WTC11 (cell line): ENCODE data around the gene STK25. TPM values are rescaled to one million over a fixed set of nuclear protein-coding genes. Genes with fewer than 3 reads are reported as not detected.

Experiments used
- ATAC-seq: fragments of 200-7000 bp; cut with Tn5 transposase; 2 replicates; pipeline ENCODE4 v1.10.0; 2021; ENCODE audit warnings: mild to moderate bottlenecking, moderate library complexity
- CTCF ChIA-PET: fragments of 300-600 bp; sonication (Branson Sonifier 250); formaldehyde crosslinking; loops from one replicate; lab custom pipeline; 2021; ENCODE audit warnings: antibody characterized with exemption; lab: Charles Lee
- POLR2A ChIA-PET: fragments of 350-600 bp; sonication (Branson Sonifier 250); formaldehyde crosslinking; loops from one replicate; lab custom pipeline; 2021; ENCODE audit warnings: antibody characterized with exemption; lab: Charles Lee
- DNase-seq: peaks from one replicate; pipeline ENCODE4 v3.0.0; 2021; ENCODE audit warnings: low spot score
- H3K27ac Mint-ChIP-seq: 2 replicates; pipeline ENCODE4 v1.8.0; 2021; ENCODE audit warnings: mixed read lengths
- H3K27me3 Mint-ChIP-seq: 2 replicates; pipeline ENCODE4 v1.8.0; 2021; ENCODE audit warnings: low read depth, mild to moderate bottlenecking, moderate library complexity, mixed read lengths
- H3K36me3 Mint-ChIP-seq: 2 replicates; pipeline ENCODE4 v1.8.0; 2021; ENCODE audit warnings: mixed read lengths
- H3K4me1 Mint-ChIP-seq: 2 replicates; pipeline ENCODE4 v1.8.0; 2022; ENCODE audit warnings: mixed read lengths
- H3K4me3 Mint-ChIP-seq: 2 replicates; pipeline ENCODE4 v1.8.0; 2021; ENCODE audit warnings: mild to moderate bottlenecking, moderate library complexity, mixed read lengths
- H3K9me3 Mint-ChIP-seq: 2 replicates; pipeline ENCODE4 v1.8.0; 2021; ENCODE audit warnings: mixed read lengths
- EMX1 ChIP-seq: fragments of 250-450 bp; sonication (Bioruptor Pico); IDR thresholded peaks from 2 replicates; pipeline ENCODE4 v1.8.0; 2021; ENCODE audit warnings: mild to moderate bottlenecking
- ETV6 ChIP-seq: sonication (generic); formaldehyde crosslinking; IDR thresholded peaks from 2 replicates; pipeline ENCODE4 v1.8.1; 2022; ENCODE audit warnings: mild to moderate bottlenecking, missing genetic modification reagents
- FOXP1 ChIP-seq: sonication (generic); formaldehyde crosslinking; IDR thresholded peaks from 2 replicates; pipeline ENCODE4 v1.8.0; 2022; ENCODE audit warnings: missing genetic modification reagents, mild to moderate bottlenecking, moderate library complexity, borderline replicate concordance
- MXD4 ChIP-seq: fragments of 250-450 bp; sonication (Bioruptor Pico); IDR thresholded peaks from 2 replicates; pipeline ENCODE4 v1.8.0; 2021; ENCODE audit warnings: mild to moderate bottlenecking, moderate library complexity, borderline replicate concordance
- MYBL2 ChIP-seq: sonication (generic); formaldehyde crosslinking; IDR thresholded peaks from 2 replicates; pipeline ENCODE4 v1.8.1; 2023; ENCODE audit warnings: mild to moderate bottlenecking, moderate library complexity, missing genetic modification reagents
- OVOL2 ChIP-seq: fragments of 250-450 bp; sonication (Bioruptor Pico); IDR thresholded peaks from 2 replicates; pipeline ENCODE4 v1.9.0; 2021; ENCODE audit warnings: mild to moderate bottlenecking, borderline replicate concordance
- PRRX2 ChIP-seq: fragments of 250-450 bp; sonication (Bioruptor Pico); IDR thresholded peaks from 2 replicates; pipeline ENCODE4 v1.8.0; 2021; ENCODE audit warnings: mild to moderate bottlenecking
- RELA ChIP-seq: sonication (generic); formaldehyde crosslinking; IDR thresholded peaks from 2 replicates; pipeline ENCODE4 v1.8.1; 2022; ENCODE audit warnings: missing genetic modification reagents, mild to moderate bottlenecking, borderline replicate concordance
- SMAD3 ChIP-seq: sonication (generic); formaldehyde crosslinking; IDR thresholded peaks from 2 replicates; pipeline ENCODE4 v1.8.0; 2022; ENCODE audit warnings: missing genetic modification reagents, mild to moderate bottlenecking, borderline replicate concordance
- SMAD4 ChIP-seq: sonication (generic); formaldehyde crosslinking; IDR thresholded peaks from 2 replicates; pipeline ENCODE4 v1.8.0; 2022; ENCODE audit warnings: mild to moderate bottlenecking, missing genetic modification reagents
- TEAD4 ChIP-seq: sonication (generic); formaldehyde crosslinking; IDR thresholded peaks from 2 replicates; pipeline ENCODE4 v1.8.0; 2022; ENCODE audit warnings: mild to moderate bottlenecking, missing genetic modification reagents
- ZNF121 ChIP-seq: sonication (generic); formaldehyde crosslinking; IDR thresholded peaks from 2 replicates; pipeline ENCODE4 v1.8.0; 2023; ENCODE audit warnings: missing genetic modification reagents
- ZNF138 ChIP-seq: sonication (generic); formaldehyde crosslinking; conservative IDR thresholded peaks from 2 replicates; pipeline ENCODE4 v1.8.1; 2022; ENCODE audit warnings: mild to moderate bottlenecking, moderate library complexity, missing genetic modification reagents
- ZNF416 ChIP-seq: fragments of 250-450 bp; sonication (Bioruptor Pico); IDR thresholded peaks from 2 replicates; pipeline ENCODE4 v1.9.0; 2021; ENCODE audit warnings: mild to moderate bottlenecking, inconsistent platforms
- total RNA-seq: library from RNA; stranded (reverse); gene quantifications from 3 replicates; pipeline ENCODE4 v1.2.3, GENCODE V29; 2021
- TF ChIP-seq, protein P1 (sequence below): sonication (generic); formaldehyde crosslinking; IDR thresholded peaks from 2 replicates; pipeline ENCODE4 v1.8.1; 2023; ENCODE audit warnings: mild to moderate bottlenecking, missing genetic modification reagents
- TF ChIP-seq, protein P2 (sequence below): sonication (generic); formaldehyde crosslinking; conservative IDR thresholded peaks from 2 replicates; pipeline ENCODE4 v1.8.1; 2023; ENCODE audit warnings: mild to moderate bottlenecking, low read depth, missing genetic modification reagents, moderate library complexity
- TF ChIP-seq, protein P3 (sequence below): sonication (generic); formaldehyde crosslinking; IDR thresholded peaks from 2 replicates; pipeline ENCODE4 v1.8.0; 2023; ENCODE audit warnings: missing genetic modification reagents, mild to moderate bottlenecking, borderline replicate concordance
- TF ChIP-seq, protein P4 (sequence below): sonication (generic); formaldehyde crosslinking; IDR thresholded peaks from 2 replicates; pipeline ENCODE4 v1.8.1; 2023; ENCODE audit warnings: mild to moderate bottlenecking, missing genetic modification reagents, moderate library complexity
- TF ChIP-seq, protein P5 (sequence below): fragments of 200-600 bp; IDR thresholded peaks from 2 replicates; pipeline ENCODE4 v1.8.0; 2022; ENCODE audit warnings: antibody characterized with exemption
- TF ChIP-seq, protein P6 (sequence below): fragments of 250-450 bp; sonication (Bioruptor Pico); IDR thresholded peaks from 2 replicates; pipeline ENCODE4 v1.8.0; 2021; ENCODE audit warnings: mild to moderate bottlenecking
- TF ChIP-seq, protein P7 (sequence below): sonication (generic); formaldehyde crosslinking; IDR thresholded peaks from 2 replicates; pipeline ENCODE4 v1.8.0; 2023; ENCODE audit warnings: missing genetic modification reagents

Gene STK25
- total RNA-seq, 1 experiment from 2014 or later = 232 TPM

DNA sequence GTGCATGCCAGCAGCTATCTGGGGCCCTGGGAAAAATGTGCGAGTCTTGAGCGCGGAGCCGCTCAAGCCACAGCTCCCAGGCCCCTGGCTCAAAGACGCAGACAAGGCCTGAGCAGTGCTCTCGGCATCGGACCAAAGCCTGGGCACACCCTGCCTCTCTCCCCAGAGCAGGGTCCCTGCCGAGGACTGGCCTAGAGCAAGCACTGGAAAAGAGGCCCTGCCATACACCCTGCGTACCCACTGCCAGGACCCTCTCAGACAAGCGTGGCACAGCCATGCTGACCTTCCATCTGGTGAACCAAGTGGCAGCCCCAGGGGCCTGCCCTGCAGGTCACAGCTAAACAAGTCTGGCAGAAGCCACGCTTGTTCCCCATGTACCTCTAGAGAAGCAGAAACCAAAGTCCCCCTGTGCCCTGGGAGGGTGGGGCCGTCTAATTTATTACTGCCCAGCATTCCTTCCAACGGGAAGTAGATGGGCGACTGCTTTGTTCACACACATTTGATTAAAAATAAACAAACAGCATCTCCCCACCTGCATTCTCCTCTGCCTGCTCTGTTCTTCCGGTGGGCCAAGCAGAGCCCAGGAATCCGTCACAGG lies 14.0 kb downstream of the STK25 start:
- peaks cover 26% of the 10 kb centered on the region for H3K36me3 Mint-ChIP-seq

DNA sequence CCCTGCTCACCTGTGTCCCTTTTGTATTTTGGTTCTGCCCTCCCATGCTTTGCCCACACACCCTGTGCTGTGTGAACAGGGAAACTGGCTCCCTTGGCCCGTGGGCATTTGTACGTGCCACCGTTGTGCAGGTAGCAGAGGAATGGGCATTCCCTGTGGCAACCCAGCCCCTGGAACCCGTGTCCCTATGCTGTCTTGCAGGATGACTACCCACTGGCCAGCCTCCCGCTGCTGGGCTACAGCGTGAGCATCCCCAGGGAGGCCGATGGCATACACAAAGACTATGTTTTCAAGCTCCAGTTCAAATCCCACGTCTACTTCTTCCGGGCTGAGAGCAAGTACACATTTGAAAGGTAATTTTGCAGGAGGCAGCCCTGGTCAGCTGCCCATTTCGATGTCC lies 15.3 kb downstream of the STK25 start:
- no peak for DNase-seq
- POLR2A ChIA-PET = no interaction called here
- Mint-ChIP-seq H3K27ac (no peak overlapping the region), H3K9me3 (0 out of 2 replicates have a peak, but pooled peaks cover 2% of the 10 kb centered on the region), H3K36me3 (peaks cover 22% of the 10 kb centered on the region), H3K4me3 (no peak overlapping the region), H3K27me3 (no peaks in the 10 kb centered on the region), H3K4me1 (peaks cover 2% of the 10 kb centered on the region; the same call in 1 of the 2 replicates)
- no peak for TF ChIP-seq TEAD4 (CRISPR knock-in tag)
- no peak for TF ChIP-seq ZNF121 (CRISPR knock-in tag)
- TF ChIP-seq EMX1 (CRISPR knock-in tag) = no peak
- TF ChIP-seq, protein P1, sequence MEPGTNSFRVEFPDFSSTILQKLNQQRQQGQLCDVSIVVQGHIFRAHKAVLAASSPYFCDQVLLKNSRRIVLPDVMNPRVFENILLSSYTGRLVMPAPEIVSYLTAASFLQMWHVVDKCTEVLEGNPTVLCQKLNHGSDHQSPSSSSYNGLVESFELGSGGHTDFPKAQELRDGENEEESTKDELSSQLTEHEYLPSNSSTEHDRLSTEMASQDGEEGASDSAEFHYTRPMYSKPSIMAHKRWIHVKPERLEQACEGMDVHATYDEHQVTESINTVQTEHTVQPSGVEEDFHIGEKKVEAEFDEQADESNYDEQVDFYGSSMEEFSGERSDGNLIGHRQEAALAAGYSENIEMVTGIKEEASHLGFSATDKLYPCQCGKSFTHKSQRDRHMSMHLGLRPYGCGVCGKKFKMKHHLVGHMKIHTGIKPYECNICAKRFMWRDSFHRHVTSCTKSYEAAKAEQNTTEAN (CRISPR knock-in tag) = no peak
- TF ChIP-seq ZNF138 (CRISPR knock-in tag) = no peak
- TF ChIP-seq SMAD4 = no peak
- no peak for TF ChIP-seq OVOL2 (CRISPR knock-in tag)
- TF ChIP-seq ZNF416 = no peak
- no peak for TF ChIP-seq MXD4 (CRISPR knock-in tag)
- TF ChIP-seq, protein P2, sequence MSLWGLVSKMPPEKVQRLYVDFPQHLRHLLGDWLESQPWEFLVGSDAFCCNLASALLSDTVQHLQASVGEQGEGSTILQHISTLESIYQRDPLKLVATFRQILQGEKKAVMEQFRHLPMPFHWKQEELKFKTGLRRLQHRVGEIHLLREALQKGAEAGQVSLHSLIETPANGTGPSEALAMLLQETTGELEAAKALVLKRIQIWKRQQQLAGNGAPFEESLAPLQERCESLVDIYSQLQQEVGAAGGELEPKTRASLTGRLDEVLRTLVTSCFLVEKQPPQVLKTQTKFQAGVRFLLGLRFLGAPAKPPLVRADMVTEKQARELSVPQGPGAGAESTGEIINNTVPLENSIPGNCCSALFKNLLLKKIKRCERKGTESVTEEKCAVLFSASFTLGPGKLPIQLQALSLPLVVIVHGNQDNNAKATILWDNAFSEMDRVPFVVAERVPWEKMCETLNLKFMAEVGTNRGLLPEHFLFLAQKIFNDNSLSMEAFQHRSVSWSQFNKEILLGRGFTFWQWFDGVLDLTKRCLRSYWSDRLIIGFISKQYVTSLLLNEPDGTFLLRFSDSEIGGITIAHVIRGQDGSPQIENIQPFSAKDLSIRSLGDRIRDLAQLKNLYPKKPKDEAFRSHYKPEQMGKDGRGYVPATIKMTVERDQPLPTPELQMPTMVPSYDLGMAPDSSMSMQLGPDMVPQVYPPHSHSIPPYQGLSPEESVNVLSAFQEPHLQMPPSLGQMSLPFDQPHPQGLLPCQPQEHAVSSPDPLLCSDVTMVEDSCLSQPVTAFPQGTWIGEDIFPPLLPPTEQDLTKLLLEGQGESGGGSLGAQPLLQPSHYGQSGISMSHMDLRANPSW (CRISPR knock-in tag) = no peak
- TF ChIP-seq, protein P3, sequence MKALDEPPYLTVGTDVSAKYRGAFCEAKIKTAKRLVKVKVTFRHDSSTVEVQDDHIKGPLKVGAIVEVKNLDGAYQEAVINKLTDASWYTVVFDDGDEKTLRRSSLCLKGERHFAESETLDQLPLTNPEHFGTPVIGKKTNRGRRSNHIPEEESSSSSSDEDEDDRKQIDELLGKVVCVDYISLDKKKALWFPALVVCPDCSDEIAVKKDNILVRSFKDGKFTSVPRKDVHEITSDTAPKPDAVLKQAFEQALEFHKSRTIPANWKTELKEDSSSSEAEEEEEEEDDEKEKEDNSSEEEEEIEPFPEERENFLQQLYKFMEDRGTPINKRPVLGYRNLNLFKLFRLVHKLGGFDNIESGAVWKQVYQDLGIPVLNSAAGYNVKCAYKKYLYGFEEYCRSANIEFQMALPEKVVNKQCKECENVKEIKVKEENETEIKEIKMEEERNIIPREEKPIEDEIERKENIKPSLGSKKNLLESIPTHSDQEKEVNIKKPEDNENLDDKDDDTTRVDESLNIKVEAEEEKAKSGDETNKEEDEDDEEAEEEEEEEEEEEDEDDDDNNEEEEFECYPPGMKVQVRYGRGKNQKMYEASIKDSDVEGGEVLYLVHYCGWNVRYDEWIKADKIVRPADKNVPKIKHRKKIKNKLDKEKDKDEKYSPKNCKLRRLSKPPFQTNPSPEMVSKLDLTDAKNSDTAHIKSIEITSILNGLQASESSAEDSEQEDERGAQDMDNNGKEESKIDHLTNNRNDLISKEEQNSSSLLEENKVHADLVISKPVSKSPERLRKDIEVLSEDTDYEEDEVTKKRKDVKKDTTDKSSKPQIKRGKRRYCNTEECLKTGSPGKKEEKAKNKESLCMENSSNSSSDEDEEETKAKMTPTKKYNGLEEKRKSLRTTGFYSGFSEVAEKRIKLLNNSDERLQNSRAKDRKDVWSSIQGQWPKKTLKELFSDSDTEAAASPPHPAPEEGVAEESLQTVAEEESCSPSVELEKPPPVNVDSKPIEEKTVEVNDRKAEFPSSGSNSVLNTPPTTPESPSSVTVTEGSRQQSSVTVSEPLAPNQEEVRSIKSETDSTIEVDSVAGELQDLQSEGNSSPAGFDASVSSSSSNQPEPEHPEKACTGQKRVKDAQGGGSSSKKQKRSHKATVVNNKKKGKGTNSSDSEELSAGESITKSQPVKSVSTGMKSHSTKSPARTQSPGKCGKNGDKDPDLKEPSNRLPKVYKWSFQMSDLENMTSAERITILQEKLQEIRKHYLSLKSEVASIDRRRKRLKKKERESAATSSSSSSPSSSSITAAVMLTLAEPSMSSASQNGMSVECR (CRISPR knock-in tag) = no peak
- TF ChIP-seq PRRX2 = no peak
- TF ChIP-seq, protein P4, sequence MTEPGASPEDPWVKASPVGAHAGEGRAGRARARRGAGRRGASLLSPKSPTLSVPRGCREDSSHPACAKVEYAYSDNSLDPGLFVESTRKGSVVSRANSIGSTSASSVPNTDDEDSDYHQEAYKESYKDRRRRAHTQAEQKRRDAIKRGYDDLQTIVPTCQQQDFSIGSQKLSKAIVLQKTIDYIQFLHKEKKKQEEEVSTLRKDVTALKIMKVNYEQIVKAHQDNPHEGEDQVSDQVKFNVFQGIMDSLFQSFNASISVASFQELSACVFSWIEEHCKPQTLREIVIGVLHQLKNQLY (CRISPR knock-in tag) = no peak
- TF ChIP-seq RELA (CRISPR knock-in tag) = no peak
- no peak for TF ChIP-seq SMAD3
- TF ChIP-seq, protein P5, sequence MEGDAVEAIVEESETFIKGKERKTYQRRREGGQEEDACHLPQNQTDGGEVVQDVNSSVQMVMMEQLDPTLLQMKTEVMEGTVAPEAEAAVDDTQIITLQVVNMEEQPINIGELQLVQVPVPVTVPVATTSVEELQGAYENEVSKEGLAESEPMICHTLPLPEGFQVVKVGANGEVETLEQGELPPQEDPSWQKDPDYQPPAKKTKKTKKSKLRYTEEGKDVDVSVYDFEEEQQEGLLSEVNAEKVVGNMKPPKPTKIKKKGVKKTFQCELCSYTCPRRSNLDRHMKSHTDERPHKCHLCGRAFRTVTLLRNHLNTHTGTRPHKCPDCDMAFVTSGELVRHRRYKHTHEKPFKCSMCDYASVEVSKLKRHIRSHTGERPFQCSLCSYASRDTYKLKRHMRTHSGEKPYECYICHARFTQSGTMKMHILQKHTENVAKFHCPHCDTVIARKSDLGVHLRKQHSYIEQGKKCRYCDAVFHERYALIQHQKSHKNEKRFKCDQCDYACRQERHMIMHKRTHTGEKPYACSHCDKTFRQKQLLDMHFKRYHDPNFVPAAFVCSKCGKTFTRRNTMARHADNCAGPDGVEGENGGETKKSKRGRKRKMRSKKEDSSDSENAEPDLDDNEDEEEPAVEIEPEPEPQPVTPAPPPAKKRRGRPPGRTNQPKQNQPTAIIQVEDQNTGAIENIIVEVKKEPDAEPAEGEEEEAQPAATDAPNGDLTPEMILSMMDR = no peak
- TF ChIP-seq, protein P6, sequence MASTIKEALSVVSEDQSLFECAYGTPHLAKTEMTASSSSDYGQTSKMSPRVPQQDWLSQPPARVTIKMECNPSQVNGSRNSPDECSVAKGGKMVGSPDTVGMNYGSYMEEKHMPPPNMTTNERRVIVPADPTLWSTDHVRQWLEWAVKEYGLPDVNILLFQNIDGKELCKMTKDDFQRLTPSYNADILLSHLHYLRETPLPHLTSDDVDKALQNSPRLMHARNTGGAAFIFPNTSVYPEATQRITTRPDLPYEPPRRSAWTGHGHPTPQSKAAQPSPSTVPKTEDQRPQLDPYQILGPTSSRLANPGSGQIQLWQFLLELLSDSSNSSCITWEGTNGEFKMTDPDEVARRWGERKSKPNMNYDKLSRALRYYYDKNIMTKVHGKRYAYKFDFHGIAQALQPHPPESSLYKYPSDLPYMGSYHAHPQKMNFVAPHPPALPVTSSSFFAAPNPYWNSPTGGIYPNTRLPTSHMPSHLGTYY (CRISPR knock-in tag) = no peak
- ATAC-seq = no peak
- CTCF ChIA-PET = no interaction called here

More for the DNA sequence above, 14.0 kb downstream of the STK25 start:
- Mint-ChIP-seq H3K27me3 (no peaks in the 10 kb centered on the region), H3K9me3 (no peaks in the 10 kb centered on the region), H3K4me1 (peaks cover 2% of the 10 kb centered on the region; the same call in 1 of the 2 replicates), H3K27ac (no peak overlapping the region), H3K4me3 (no peak overlapping the region)
- ATAC-seq = no peak
- CTCF ChIA-PET = no interaction called here
- no peak for DNase-seq
- POLR2A ChIA-PET = no interaction called here
- TF ChIP-seq, protein P7, sequence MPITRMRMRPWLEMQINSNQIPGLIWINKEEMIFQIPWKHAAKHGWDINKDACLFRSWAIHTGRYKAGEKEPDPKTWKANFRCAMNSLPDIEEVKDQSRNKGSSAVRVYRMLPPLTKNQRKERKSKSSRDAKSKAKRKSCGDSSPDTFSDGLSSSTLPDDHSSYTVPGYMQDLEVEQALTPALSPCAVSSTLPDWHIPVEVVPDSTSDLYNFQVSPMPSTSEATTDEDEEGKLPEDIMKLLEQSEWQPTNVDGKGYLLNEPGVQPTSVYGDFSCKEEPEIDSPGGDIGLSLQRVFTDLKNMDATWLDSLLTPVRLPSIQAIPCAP = no peak
- no peak for TF ChIP-seq TEAD4 (CRISPR knock-in tag)
- TF ChIP-seq RELA (CRISPR knock-in tag) = no peak
- TF ChIP-seq FOXP1 (CRISPR knock-in tag) = no peak
- no peak for TF ChIP-seq MYBL2 (CRISPR knock-in tag)
- no peak for TF ChIP-seq ETV6 (CRISPR knock-in tag)
